Peyer's patch (tissue), 4 donors: Measurements from ENCODE around the gene ASB6. TPM values are rescaled to one million over a fixed set of nuclear protein-coding genes. Genes with fewer than 3 reads are reported as not detected.
A peak's percentile ranks its signal among the peaks of the same experiment; 100 is the strongest.

Experiments
- DNase-seq, 3 donors: peaks; one replicate each; pipeline ENCODE4 v3.0.0-alpha.2; 2017 to 2019
- H3K27ac ChIP-seq, 4 donors: fragments of 200-600 bp; sonication (generic); one replicate each; pipeline ENCODE4 v1.5.1; 2016 to 2019
- H3K27me3 ChIP-seq, 2 donors: fragments of 200-600 bp; sonication (generic); one replicate each; pipeline ENCODE4 v1.5.1; 2019
- H3K36me3 ChIP-seq, 3 donors: fragments of 200-600 bp; sonication (generic); one replicate each; pipeline ENCODE4 v1.5.1; 2016 to 2019
- H3K4me1 ChIP-seq, 4 donors: fragments of 200-600 bp; sonication (generic); one replicate each; pipeline ENCODE4 v1.5.1; 2016 to 2019
- H3K4me3 ChIP-seq, 4 donors: fragments of 200-600 bp; sonication (generic); 1 replicate in 3 of 4; 2 replicates in 1 of 4; pipeline ENCODE4 v1.5.1; 2016 to 2019; ENCODE audit warnings: mild to moderate bottlenecking in 1 of 4
- H3K9me3 ChIP-seq, 4 donors: fragments of 200-600 bp; sonication (generic); one replicate each; pipeline ENCODE4 v1.5.1; 2016 to 2019; ENCODE audit warnings: mild to moderate bottlenecking in 1 of 4
- POLR2A ChIP-seq, 2 donors: fragments of 450-650 bp; IDR thresholded peaks; one replicate each; pipeline ENCODE4 v1.5.1; 2017; ENCODE audit warnings: antibody characterized with exemption in 2 of 2, mild to moderate bottlenecking in 2 of 2, moderate library complexity in 2 of 2
- total RNA-seq, 4 donors: library from RNA; depleted of rRNA; stranded (reverse); fragments of >200 nt; gene quantifications; one replicate each; pipeline ENCODE4 v1.1.0, GENCODE V29; 2016
- TF ChIP-seq, protein P1 (sequence below), 6 experiments: fragments of 450-650 bp in 4 of 6; fragments of 200-600 bp in 2 of 6; sonication (generic) in 1 of 6; IDR thresholded peaks; one replicate each; pipeline ENCODE4 v1.5.1; 2017 to 2019; ENCODE audit warnings: antibody characterized with exemption in 6 of 6, mild to moderate bottlenecking in 3 of 6, moderate library complexity in 1 of 6

The ASB6 gene
- total RNA-seq, 4 donors from 2014 or later = 19.8 to 26.8 (median 23.0) TPM

DNA sequence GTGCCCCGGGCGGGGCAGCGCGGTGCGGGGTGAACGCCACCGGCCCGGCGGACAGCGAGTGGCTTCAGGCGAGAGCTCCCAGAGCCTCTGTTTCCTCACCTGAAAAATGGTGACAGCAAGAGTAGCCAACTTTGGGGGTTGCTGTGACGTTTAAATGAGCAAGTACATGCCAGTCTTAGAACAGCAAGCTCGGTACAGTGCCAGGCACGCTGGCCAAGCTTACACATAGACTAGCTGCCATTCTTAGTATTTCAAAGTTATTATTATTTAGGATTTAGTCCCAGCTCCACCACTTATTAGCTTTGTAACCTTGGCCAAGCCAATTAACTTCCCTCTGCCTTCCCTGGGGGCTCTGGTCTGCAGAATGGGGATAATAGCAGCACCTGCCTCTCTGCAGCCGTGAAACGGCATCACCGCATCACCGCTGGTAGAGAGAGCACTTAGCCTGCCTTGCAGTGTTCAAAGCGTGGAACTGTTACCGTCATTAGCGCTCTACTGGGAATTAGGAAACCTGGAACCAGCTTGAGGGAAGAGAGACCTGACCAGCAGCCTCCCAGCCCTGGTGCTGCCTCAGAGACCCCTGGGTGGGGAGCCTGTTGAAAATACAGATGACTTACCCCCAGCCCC is 21.2 kb downstream of the ASB6 start, which contains the start of gene C9orf50:
C9orf50 (minus strand) TSS at position 433 of the 627 bp plus-strand sequence. CDS start 527 bp downstream, outside the sequence.
- H3K4me1 ChIP-seq = peaks cover 0 to 26% (median 7%) of the 10 kb centered on the region in 4 donors
- H3K27ac ChIP-seq = peak within 1 kb of the TSS in 2 of 4 donors; percentile 10 to 17
- no peaks in the 10 kb centered on the region for H3K36me3 ChIP-seq
- no peaks in the 10 kb centered on the region for H3K9me3 ChIP-seq
- TF ChIP-seq, protein P1, sequence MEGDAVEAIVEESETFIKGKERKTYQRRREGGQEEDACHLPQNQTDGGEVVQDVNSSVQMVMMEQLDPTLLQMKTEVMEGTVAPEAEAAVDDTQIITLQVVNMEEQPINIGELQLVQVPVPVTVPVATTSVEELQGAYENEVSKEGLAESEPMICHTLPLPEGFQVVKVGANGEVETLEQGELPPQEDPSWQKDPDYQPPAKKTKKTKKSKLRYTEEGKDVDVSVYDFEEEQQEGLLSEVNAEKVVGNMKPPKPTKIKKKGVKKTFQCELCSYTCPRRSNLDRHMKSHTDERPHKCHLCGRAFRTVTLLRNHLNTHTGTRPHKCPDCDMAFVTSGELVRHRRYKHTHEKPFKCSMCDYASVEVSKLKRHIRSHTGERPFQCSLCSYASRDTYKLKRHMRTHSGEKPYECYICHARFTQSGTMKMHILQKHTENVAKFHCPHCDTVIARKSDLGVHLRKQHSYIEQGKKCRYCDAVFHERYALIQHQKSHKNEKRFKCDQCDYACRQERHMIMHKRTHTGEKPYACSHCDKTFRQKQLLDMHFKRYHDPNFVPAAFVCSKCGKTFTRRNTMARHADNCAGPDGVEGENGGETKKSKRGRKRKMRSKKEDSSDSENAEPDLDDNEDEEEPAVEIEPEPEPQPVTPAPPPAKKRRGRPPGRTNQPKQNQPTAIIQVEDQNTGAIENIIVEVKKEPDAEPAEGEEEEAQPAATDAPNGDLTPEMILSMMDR (IDR thresholded peaks at IDR 0.05) = no peak
- TF ChIP-seq POLR2A (IDR thresholded peaks at IDR 0.05) = no peak
- no peak for DNase-seq
- peak within 1 kb of the TSS; percentile 22 to 61 (median 52) for H3K4me3 ChIP-seq
- H3K27me3 ChIP-seq = peaks cover 0 to 11% of the 10 kb centered on the region in 2 donors

DNA sequence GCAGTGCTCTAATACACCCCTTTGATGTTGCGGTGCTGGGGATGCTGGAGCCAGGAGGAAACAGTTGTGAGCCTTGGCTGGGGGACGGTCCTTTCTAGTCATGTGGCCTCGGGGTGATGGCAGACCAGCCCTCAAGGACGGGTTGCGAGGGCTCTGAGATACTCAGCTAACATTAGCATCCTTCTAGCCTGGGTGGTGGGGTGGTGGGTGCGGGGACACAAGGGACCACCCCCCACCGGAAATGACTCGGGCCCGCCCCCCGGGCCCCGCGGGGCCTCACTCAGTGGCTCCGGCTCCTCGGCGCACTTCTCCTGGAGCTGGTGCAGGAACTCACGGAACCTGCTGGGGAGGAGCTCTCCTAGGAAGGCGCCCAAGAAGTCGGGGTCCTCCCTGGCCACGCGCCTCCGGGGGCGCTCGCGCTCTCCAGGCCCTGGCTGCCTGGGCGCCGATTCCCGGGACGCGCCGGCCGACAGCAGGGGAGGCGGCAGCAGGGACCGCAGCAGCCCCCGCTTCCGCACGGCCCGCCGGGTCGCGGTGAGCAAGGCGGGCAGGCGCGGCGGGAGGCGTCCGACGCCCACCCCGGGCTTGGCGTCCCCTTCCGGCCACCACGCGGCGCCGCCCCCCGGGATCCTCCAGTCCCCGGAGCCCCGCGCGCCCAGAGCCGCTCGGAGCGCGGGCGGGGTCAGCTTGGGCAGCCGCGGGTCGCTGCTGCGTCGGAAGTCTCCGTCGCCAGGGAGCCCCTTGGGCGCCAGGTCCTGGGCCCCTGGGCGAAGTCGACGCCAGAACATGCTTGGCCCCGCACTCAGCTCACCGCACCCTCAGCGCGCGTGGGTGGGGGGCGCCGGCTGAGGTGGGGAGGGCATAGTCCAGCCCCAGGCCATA is 21.9 kb downstream of the ASB6 start:
- no peak for TF ChIP-seq POLR2A (IDR thresholded peaks at IDR 0.05)
- TF ChIP-seq, protein P1 (IDR thresholded peaks at IDR 0.05) = no peak
- peak overlapping the region; percentile 22 to 61 (median 52) for H3K4me3 ChIP-seq
- DNase-seq = no peak
- no peaks in the 10 kb centered on the region for H3K9me3 ChIP-seq
- peaks cover 0 to 20% (median 7%) of the 10 kb centered on the region in 4 donors for H3K4me1 ChIP-seq
- H3K27me3 ChIP-seq = peaks cover 0 to 11% of the 10 kb centered on the region in 2 donors
- H3K27ac ChIP-seq = peak overlapping the region in 2 of 4 donors; percentile 10 to 17
- H3K36me3 ChIP-seq = no peaks in the 10 kb centered on the region

DNA sequence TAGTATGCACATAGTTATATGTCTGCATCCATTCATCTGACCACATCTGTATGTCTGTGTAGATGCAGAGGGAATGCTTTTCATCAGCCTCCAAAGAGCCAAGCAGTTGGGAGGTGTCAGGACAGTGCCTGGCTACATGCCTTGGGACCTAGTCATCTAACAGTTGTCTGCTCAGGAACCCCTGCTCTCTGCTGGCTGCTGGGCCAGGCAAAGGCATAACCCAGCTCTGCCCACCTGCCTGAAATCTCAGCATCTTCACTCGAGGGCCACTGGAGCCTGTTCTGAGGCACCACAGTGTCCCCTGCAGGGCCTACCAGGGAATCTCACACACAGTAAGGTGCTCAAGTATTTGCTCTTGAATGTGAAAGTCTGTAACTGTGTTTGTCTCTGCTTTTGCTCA is 24.8 kb downstream of the ASB6 start:
- TF ChIP-seq, protein P1 (IDR thresholded peaks at IDR 0.05) = peak in 2 of 6 experiments; percentile 12 to 19
- no peak for TF ChIP-seq POLR2A (IDR thresholded peaks at IDR 0.05)
- no peak overlapping the region for H3K27ac ChIP-seq
- H3K27me3 ChIP-seq = peaks cover 0 to 11% of the 10 kb centered on the region in 2 donors
- H3K36me3 ChIP-seq = no peaks in the 10 kb centered on the region
- H3K4me1 ChIP-seq = peaks cover 0 to 15% (median 5%) of the 10 kb centered on the region in 4 donors
- no peak overlapping the region for H3K4me3 ChIP-seq
- no peak for DNase-seq
- no peaks in the 10 kb centered on the region for H3K9me3 ChIP-seq

DNA sequence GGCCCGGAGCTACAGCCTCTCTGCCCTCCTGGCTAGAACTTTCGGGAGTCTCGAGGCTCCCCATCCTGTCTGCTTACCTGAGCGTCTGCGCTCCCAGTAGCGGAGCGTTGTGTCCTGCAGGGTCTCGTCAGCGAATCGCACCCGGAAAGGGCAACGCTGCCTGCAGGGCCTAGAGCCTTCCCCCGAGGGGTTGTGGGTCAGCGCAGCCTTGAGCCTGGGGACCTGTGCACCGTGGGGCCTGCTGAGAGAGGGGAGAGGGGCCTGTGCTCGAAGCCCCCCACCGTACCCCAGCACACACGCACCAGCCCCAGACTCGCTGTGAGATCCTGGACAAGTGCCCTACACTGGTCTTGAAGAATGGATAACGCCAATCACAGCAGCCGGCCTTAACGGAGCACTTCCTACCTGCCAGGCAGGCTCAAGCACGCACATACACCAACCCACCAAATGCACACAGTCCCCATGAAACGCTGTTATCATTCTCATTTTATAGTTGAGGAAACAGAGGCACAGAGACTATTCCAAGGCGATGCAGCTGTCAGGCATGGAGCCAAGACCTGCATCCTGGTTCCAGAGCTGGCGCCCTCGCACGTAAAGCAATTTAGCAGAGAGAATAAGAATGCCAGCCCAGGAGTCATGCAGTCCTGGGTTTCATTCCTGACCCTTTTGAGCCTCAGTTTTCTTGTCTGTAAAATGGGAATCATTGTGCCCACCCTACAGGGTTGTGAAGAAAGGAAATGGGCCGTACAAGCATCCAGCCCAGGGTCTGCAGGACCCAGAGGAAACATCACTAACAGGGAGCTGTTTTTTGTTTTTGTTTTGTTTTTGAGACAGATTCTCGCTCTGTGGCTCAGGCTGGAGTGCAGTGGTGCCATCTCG is 26.3 kb downstream of the ASB6 start:
- Histone ChIP-seq H3K9me3 (no peaks in the 10 kb centered on the region), H3K4me1 (peaks cover 0 to 18% (median 13%) of the 10 kb centered on the region in 4 donors), H3K4me3 (no peak overlapping the region), H3K36me3 (no peaks in the 10 kb centered on the region), H3K27ac (no peak overlapping the region), H3K27me3 (peaks cover 0 to 6% of the 10 kb centered on the region in 2 donors)
- DNase-seq = no peak
- TF ChIP-seq POLR2A (IDR thresholded peaks at IDR 0.05) = no peak
- TF ChIP-seq, protein P1 (IDR thresholded peaks at IDR 0.05) = no peak

DNA sequence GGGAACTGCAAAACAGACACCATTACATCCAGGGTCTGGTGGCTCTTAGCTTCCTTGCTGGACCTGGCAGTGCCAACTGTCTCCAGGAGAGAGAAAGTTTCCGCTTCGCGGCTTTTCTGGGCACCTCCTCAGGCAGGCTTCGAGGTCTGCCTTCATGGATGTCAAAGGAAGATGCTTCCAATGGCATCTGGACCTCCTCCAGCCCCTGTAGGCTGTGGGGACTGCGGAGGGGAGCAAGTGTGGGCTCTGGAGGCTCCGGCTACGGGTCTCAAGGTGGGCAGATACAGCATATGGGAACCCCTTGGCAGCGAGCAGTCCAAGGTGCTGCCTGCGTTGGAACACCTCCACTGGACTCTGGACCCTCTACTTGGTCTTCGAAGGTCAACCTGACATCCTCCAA is 27.0 kb downstream of the ASB6 start:
- TF ChIP-seq, protein P1 (IDR thresholded peaks at IDR 0.05) = no peak
- TF ChIP-seq POLR2A (IDR thresholded peaks at IDR 0.05) = no peak
- Histone ChIP-seq H3K27me3 (no peaks in the 10 kb centered on the region), H3K4me3 (no peak overlapping the region), H3K36me3 (no peaks in the 10 kb centered on the region), H3K27ac (no peak overlapping the region), H3K9me3 (no peaks in the 10 kb centered on the region), H3K4me1 (peaks cover 0 to 16% (median 11%) of the 10 kb centered on the region in 4 donors)
- peak in 1 of 3 donors; percentile 39 for DNase-seq
